HepG2 (cell line): ENCODE measurements around the gene NPAS2. TPM values are rescaled to one million over a fixed set of nuclear protein-coding genes. Genes with fewer than 3 reads are reported as not detected.
A peak's percentile ranks its signal among the peaks of the same experiment; 100 is the strongest.

Experiments used
- HNRNPUL1 ChIP-seq: fragments of 200-400 bp; formaldehyde crosslinking; IDR thresholded peaks from 2 replicates; pipeline ENCODE4 v1.6.1; 2017; ENCODE audit warnings: low read depth, mild to moderate bottlenecking, low read length, moderate library complexity
- HOXA7 ChIP-seq: sonication (generic); formaldehyde crosslinking; IDR thresholded peaks from 2 replicates; pipeline ENCODE4 v1.8.1; 2022; ENCODE audit warnings: mild to moderate bottlenecking, missing genetic modification reagents, moderate library complexity
- HOXD1 ChIP-seq: sonication (generic); formaldehyde crosslinking; IDR thresholded peaks from 2 replicates; pipeline ENCODE4 v1.5.0; 2020; ENCODE audit warnings: missing genetic modification reagents
- KLF15 ChIP-seq: sonication (generic); formaldehyde crosslinking; IDR thresholded peaks from 2 replicates; pipeline ENCODE4 v1.8.1; 2023; ENCODE audit warnings: borderline replicate concordance, mild to moderate bottlenecking, inconsistent platforms, missing genetic modification reagents, mixed read lengths
- PAX8 ChIP-seq: sonication (generic); formaldehyde crosslinking; IDR thresholded peaks from 2 replicates; pipeline ENCODE4 v1.8.0; 2022; ENCODE audit warnings: mild to moderate bottlenecking, missing genetic modification reagents, borderline replicate concordance
- PCBP2 ChIP-seq: fragments of 200-400 bp; formaldehyde crosslinking; optimal IDR thresholded peaks from 2 replicates; pipeline ENCODE3; 2018; ENCODE audit warnings: low read length, low read depth; ENCODE audit not compliant: poor library complexity, severe bottlenecking
- PLRG1 ChIP-seq: fragments of 450-650 bp; conservative IDR thresholded peaks from 2 replicates; pipeline ENCODE4 v1.6.1; 2016
- SSRP1 ChIP-seq: IDR thresholded peaks from 2 replicates; pipeline ENCODE4 v1.6.1; 2016; ENCODE audit warnings: control low read depth
- TSC22D2 ChIP-seq: sonication (generic); formaldehyde crosslinking; IDR thresholded peaks from 2 replicates; pipeline ENCODE4 v1.5.1; 2020; ENCODE audit warnings: missing genetic modification reagents, mild to moderate bottlenecking, borderline replicate concordance
- U2AF1 ChIP-seq: fragments of 200-400 bp; formaldehyde crosslinking; optimal IDR thresholded peaks from 2 replicates; pipeline ENCODE3; 2017; ENCODE audit warnings: mild to moderate bottlenecking, low read depth, low read length
- ZNF616 ChIP-seq: sonication (generic); formaldehyde crosslinking; IDR thresholded peaks from 2 replicates; pipeline ENCODE4 v1.5.0; 2020; ENCODE audit warnings: low read depth, mild to moderate bottlenecking, missing genetic modification reagents
- ZNF878 ChIP-seq: sonication (generic); formaldehyde crosslinking; IDR thresholded peaks from 2 replicates; pipeline ENCODE4 v1.8.1; 2023; ENCODE audit warnings: mild to moderate bottlenecking, missing genetic modification reagents, moderate library complexity
- polyA plus RNA-seq, 8 experiments: library from polyadenylated mRNA; depleted of rRNA in 3 of 8; stranded (reverse) in 7 of 8; unstranded in 1 of 8; fragments of >200 nt; fragmentation: Illumina TruSeq in 4 of 8; extraction: Trizol in 4 of 8; gene quantifications; 2 replicates each; pipeline versions ENCODE4 v1.2.1 to v1.2.3, GENCODE V29; 2011 to 2016; ENCODE audit warnings: low read depth in 4 of 8, missing spikeins in 1 of 8, mixed read lengths in 1 of 8; ENCODE audit not compliant: insufficient read depth in 1 of 8
- total RNA-seq, 5 experiments: library from RNA; depleted of rRNA; stranded (reverse); fragments of >200 nt; fragmentation: Illumina TruSeq; extraction: Trizol; gene quantifications; 2 replicates each; pipeline ENCODE4 v1.2.3, GENCODE V29; 2016; ENCODE audit warnings: low read depth in 1 of 5
- TF ChIP-seq, protein P1 (sequence below): sonication (generic); formaldehyde crosslinking; IDR thresholded peaks from 2 replicates; pipeline ENCODE4 v1.5.0; 2020; ENCODE audit warnings: missing genetic modification reagents
- TF ChIP-seq, protein P2 (sequence below): sonication (generic); formaldehyde crosslinking; IDR thresholded peaks from 2 replicates; pipeline ENCODE4 v1.4.0; 2020; ENCODE audit warnings: low read depth, mild to moderate bottlenecking, missing genetic modification reagents
- TF ChIP-seq, protein P3 (sequence below): sonication (generic); formaldehyde crosslinking; IDR thresholded peaks from 2 replicates; pipeline ENCODE4 v1.4.0; 2020; ENCODE audit warnings: missing genetic modification reagents
- TF ChIP-seq, protein P4 (sequence below): sonication (generic); formaldehyde crosslinking; IDR thresholded peaks from 2 replicates; pipeline ENCODE4 v1.5.1; 2020; ENCODE audit warnings: missing genetic modification reagents, mild to moderate bottlenecking, borderline replicate concordance

The NPAS2 gene
- total and polyA plus RNA-seq, 2 of the 13 experiments (the other 11 are each of a cell fraction or from before 2014, with no cell fraction given), result 14.8 to 37.5 TPM

- TF ChIP-seq TSC22D2 (CRISPR knock-in tag), result no peak; the same call in 1 of the 2 replicates
- no peak for TF ChIP-seq HOXD1 (CRISPR knock-in tag)
- TF ChIP-seq, protein P1, sequence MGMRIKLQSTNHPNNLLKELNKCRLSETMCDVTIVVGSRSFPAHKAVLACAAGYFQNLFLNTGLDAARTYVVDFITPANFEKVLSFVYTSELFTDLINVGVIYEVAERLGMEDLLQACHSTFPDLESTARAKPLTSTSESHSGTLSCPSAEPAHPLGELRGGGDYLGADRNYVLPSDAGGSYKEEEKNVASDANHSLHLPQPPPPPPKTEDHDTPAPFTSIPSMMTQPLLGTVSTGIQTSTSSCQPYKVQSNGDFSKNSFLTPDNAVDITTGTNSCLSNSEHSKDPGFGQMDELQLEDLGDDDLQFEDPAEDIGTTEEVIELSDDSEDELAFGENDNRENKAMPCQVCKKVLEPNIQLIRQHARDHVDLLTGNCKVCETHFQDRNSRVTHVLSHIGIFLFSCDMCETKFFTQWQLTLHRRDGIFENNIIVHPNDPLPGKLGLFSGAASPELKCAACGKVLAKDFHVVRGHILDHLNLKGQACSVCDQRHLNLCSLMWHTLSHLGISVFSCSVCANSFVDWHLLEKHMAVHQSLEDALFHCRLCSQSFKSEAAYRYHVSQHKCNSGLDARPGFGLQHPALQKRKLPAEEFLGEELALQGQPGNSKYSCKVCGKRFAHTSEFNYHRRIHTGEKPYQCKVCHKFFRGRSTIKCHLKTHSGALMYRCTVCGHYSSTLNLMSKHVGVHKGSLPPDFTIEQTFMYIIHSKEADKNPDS, result no peak
- TF ChIP-seq PAX8, result no peak
- TF ChIP-seq PCBP2, result no peak
- no peak for TF ChIP-seq ZNF616 (CRISPR knock-in tag)
- TF ChIP-seq, protein P2, sequence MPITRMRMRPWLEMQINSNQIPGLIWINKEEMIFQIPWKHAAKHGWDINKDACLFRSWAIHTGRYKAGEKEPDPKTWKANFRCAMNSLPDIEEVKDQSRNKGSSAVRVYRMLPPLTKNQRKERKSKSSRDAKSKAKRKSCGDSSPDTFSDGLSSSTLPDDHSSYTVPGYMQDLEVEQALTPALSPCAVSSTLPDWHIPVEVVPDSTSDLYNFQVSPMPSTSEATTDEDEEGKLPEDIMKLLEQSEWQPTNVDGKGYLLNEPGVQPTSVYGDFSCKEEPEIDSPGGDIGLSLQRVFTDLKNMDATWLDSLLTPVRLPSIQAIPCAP (CRISPR knock-in tag), result no peak
- TF ChIP-seq, protein P3, sequence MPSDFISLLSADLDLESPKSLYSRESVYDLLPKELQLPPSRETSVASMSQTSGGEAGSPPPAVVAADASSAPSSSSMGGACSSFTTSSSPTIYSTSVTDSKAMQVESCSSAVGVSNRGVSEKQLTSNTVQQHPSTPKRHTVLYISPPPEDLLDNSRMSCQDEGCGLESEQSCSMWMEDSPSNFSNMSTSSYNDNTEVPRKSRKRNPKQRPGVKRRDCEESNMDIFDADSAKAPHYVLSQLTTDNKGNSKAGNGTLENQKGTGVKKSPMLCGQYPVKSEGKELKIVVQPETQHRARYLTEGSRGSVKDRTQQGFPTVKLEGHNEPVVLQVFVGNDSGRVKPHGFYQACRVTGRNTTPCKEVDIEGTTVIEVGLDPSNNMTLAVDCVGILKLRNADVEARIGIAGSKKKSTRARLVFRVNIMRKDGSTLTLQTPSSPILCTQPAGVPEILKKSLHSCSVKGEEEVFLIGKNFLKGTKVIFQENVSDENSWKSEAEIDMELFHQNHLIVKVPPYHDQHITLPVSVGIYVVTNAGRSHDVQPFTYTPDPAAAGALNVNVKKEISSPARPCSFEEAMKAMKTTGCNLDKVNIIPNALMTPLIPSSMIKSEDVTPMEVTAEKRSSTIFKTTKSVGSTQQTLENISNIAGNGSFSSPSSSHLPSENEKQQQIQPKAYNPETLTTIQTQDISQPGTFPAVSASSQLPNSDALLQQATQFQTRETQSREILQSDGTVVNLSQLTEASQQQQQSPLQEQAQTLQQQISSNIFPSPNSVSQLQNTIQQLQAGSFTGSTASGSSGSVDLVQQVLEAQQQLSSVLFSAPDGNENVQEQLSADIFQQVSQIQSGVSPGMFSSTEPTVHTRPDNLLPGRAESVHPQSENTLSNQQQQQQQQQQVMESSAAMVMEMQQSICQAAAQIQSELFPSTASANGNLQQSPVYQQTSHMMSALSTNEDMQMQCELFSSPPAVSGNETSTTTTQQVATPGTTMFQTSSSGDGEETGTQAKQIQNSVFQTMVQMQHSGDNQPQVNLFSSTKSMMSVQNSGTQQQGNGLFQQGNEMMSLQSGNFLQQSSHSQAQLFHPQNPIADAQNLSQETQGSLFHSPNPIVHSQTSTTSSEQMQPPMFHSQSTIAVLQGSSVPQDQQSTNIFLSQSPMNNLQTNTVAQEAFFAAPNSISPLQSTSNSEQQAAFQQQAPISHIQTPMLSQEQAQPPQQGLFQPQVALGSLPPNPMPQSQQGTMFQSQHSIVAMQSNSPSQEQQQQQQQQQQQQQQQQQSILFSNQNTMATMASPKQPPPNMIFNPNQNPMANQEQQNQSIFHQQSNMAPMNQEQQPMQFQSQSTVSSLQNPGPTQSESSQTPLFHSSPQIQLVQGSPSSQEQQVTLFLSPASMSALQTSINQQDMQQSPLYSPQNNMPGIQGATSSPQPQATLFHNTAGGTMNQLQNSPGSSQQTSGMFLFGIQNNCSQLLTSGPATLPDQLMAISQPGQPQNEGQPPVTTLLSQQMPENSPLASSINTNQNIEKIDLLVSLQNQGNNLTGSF (CRISPR knock-in tag), result no peak
- TF ChIP-seq, protein P4, sequence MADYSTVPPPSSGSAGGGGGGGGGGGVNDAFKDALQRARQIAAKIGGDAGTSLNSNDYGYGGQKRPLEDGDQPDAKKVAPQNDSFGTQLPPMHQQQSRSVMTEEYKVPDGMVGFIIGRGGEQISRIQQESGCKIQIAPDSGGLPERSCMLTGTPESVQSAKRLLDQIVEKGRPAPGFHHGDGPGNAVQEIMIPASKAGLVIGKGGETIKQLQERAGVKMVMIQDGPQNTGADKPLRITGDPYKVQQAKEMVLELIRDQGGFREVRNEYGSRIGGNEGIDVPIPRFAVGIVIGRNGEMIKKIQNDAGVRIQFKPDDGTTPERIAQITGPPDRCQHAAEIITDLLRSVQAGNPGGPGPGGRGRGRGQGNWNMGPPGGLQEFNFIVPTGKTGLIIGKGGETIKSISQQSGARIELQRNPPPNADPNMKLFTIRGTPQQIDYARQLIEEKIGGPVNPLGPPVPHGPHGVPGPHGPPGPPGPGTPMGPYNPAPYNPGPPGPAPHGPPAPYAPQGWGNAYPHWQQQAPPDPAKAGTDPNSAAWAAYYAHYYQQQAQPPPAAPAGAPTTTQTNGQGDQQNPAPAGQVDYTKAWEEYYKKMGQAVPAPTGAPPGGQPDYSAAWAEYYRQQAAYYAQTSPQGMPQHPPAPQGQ (CRISPR knock-in tag), result no peak
- TF ChIP-seq SSRP1, result peak; percentile 80; the same call in 1 of the 2 replicates
- TF ChIP-seq HNRNPUL1, result no peak
- TF ChIP-seq HOXA7 (CRISPR knock-in tag), result no peak
- TF ChIP-seq PLRG1, result no peak
- 0 out of 2 replicates have a peak, but pooled peaks have one; percentile 23 for TF ChIP-seq ZNF878 (CRISPR knock-in tag)
- no peak for TF ChIP-seq U2AF1
- TF ChIP-seq KLF15, result no peak
Observed at GRCh38 chr2:100882645-100883613, 63.0 kb downstream of the NPAS2 start (continued).
